Cardiac muscle cell (in vitro differentiated cells and primary cell): ENCODE results near the gene TMUB2. TPM values are rescaled to one million over a fixed set of nuclear protein-coding genes. Genes with fewer than 3 reads are reported as not detected.

ENCODE experiments used
- DNase-seq, 2 donors: peaks; one replicate each; pipeline versions ENCODE4 v3.0.0 to v3.0.0-alpha.2; 2010 to 2017; ENCODE audit warnings: low read depth in 1 of 2, low spot score in 1 of 2
- H3K27ac ChIP-seq: fragments of 200-600 bp; sonication (generic); 2 replicates; pipeline ENCODE4 v1.5.1; 2016
- H3K27me3 ChIP-seq: fragments of 200-600 bp; sonication (generic); 2 replicates; pipeline ENCODE4 v1.6.0; 2016; ENCODE audit warnings: control low read depth
- H3K36me3 ChIP-seq: fragments of 200-600 bp; sonication (generic); 2 replicates; pipeline ENCODE4 v1.5.1; 2016; ENCODE audit warnings: control low read depth
- H3K4me1 ChIP-seq: fragments of 200-600 bp; sonication (generic); 2 replicates; pipeline ENCODE4 v1.8.1; 2017; ENCODE audit warnings: low read depth, mild to moderate bottlenecking, mixed run types
- H3K4me3 ChIP-seq: fragments of 200-600 bp; sonication (generic); 2 replicates; pipeline ENCODE4 v1.5.1; 2016; ENCODE audit warnings: mild to moderate bottlenecking
- H3K9me3 ChIP-seq: fragments of 200-600 bp; sonication (generic); 2 replicates; pipeline ENCODE4 v1.5.1; 2017; ENCODE audit warnings: low read depth, mild to moderate bottlenecking, control low read depth
- polyA plus RNA-seq: library from polyadenylated mRNA; unstranded; fragments of >200 nt; fragmentation: Nextera tagmentation; extraction: Ambion mirVana; gene quantifications from 2 replicates; pipeline ENCODE4 v1.2.1, GENCODE V29; 2016
- total RNA-seq: library from RNA; depleted of rRNA; stranded (reverse); fragments of >200 nt; gene quantifications from 2 replicates; pipeline ENCODE4 v1.2.3, GENCODE V29; 2016
- TF ChIP-seq, protein P1 (sequence below): IDR thresholded peaks from 2 replicates; pipeline ENCODE4 v1.5.1; 2012; ENCODE audit warnings: low read depth, mild to moderate bottlenecking, low read length

The TMUB2 gene
- total and polyA plus RNA-seq, 2 experiments from 2014 or later: 40.5 to 43.9 TPM

DNA sequence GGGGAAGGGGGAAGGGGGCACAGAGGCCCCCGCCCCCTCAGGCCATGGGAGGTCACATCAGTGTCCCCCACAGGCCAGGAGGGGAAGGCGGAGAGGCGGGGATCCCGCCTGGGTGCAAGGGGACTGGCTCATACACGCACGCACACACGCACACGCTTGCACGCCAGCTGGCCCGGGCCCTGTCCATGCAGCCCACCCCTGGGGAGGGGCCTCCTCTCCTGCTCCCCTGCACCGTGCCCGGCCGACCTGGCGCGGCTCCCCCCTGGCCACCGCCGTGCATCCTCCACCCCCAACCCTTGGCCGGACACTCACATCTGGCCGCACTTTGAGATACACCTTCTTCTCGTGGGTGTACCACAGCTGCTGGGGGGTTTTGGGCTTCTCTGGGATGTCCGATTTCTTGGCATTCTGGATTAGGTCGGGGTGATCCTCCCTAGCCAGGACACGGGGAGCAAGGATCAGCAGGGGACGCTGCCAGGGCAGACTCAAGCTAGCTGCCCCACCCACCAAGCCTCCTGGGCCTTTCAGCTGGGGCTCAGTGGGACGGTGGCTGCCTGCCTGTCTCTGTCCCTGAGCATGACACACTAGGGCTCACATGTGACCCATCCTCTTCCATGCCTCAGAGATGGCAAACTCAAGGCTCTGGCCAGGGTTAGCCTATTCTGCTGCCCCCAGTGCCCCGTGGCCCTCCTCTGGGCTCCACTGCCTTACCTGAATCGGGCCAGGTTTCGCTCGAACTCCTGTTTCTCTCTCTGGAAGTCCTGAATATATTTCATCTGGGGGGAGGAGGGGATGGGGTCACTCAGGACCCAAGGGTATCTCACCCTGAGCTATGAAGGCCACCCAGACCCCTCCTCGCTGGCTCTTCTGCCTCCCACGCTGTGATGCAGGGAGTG, 26.0 kb downstream of the TMUB2 start:
- Histone ChIP-seq H3K9me3 (no peaks in the 10 kb centered on the region), H3K36me3 (peaks cover 43% of the 10 kb centered on the region), H3K27me3 (no peaks in the 10 kb centered on the region), H3K4me1 (peaks cover 6% of the 10 kb centered on the region), H3K4me3 (no peak overlapping the region), H3K27ac (no peak overlapping the region)
- TF ChIP-seq, protein P1, sequence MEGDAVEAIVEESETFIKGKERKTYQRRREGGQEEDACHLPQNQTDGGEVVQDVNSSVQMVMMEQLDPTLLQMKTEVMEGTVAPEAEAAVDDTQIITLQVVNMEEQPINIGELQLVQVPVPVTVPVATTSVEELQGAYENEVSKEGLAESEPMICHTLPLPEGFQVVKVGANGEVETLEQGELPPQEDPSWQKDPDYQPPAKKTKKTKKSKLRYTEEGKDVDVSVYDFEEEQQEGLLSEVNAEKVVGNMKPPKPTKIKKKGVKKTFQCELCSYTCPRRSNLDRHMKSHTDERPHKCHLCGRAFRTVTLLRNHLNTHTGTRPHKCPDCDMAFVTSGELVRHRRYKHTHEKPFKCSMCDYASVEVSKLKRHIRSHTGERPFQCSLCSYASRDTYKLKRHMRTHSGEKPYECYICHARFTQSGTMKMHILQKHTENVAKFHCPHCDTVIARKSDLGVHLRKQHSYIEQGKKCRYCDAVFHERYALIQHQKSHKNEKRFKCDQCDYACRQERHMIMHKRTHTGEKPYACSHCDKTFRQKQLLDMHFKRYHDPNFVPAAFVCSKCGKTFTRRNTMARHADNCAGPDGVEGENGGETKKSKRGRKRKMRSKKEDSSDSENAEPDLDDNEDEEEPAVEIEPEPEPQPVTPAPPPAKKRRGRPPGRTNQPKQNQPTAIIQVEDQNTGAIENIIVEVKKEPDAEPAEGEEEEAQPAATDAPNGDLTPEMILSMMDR: no peak
- DNase-seq: no peak

DNA sequence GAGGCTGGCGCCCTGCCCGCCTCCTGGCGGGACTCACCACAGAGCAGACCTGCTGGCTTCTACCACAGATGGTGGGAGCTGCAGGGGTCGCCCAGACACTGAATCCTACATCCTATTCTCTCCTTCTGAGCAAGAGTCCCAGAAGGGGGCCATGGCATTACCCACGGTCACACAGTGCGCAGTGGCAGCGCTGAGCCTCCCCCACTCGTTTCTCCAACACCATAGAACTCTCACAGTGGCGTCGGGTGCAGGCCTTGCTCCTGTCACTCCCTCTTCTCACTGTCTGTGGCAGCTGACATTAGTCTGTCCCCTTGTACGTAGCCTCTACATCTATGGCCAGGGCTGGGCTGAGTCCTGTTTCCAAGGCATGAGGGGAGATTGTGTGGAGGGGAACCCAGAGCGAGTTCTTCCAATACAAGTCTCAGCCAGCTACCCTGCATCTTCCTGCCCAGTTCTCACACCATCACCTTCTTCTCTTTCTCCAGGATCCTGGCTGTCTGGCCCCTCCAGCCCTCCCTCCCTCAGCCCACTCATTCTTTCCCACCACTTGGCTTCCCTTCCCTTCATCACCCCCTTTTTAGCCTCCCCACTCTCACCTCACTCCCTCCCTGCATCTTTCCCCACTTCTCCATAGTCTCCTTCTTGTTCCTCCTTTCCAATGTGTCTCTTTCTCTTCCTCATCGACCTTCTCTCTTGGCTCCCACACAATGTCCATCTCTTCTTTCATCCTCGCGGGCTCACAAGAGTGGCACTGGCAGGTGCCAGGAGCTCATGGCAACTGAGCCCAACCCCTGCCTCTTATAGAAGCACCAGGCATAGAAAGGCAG, 26.8 kb downstream of the TMUB2 start:
- peaks cover 9% of the 10 kb centered on the region for H3K4me1 ChIP-seq
- H3K27me3 ChIP-seq: no peaks in the 10 kb centered on the region
- no peaks in the 10 kb centered on the region for H3K9me3 ChIP-seq
- peaks cover 38% of the 10 kb centered on the region for H3K36me3 ChIP-seq
- no peak overlapping the region for H3K4me3 ChIP-seq
- no peak for DNase-seq
- TF ChIP-seq, protein P1: no peak
- no peak overlapping the region for H3K27ac ChIP-seq

DNA sequence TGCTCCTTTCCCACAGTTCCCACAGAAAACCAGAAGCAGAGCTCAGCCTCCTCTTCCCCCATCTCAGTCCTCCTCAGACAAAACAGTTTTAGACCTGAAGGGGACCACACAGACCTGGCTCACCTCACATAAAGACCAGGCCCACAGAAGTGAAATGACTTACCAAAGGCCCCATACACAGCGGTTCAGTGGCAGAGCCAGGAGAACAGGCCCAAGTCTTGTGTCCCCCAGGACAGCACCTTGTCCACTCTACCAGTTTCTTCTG, 27.4 kb downstream of the TMUB2 start:
- Histone ChIP-seq H3K27me3 (no peaks in the 10 kb centered on the region), H3K27ac (no peak overlapping the region), H3K4me3 (no peak overlapping the region), H3K4me1 (peaks cover 9% of the 10 kb centered on the region), H3K36me3 (peaks cover 33% of the 10 kb centered on the region), H3K9me3 (no peaks in the 10 kb centered on the region)
- TF ChIP-seq, protein P1: no peak
- DNase-seq: no peak

DNA sequence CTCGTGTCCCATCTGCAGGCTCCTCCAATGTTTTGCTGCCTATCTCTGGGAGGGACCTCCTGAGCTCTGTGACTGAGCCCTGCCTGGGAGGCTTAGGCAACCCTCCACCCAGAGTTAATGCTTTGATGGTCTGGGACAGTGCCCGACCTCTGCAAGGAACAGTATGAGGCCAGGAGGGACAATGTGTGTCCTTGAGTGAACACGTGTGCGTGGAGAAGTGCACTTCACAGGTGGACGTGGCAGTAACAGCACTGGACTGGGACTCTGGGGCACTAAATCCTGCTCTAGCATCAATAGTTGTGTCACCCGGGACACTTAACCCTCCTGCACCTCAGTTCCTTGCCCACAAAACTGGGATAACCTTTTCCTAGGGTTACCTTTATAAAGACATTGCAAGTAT, 28.1 kb downstream of the TMUB2 start:
- Histone ChIP-seq H3K27ac (no peak overlapping the region), H3K9me3 (no peaks in the 10 kb centered on the region), H3K4me3 (no peak overlapping the region), H3K36me3 (peaks cover 30% of the 10 kb centered on the region), H3K27me3 (no peaks in the 10 kb centered on the region), H3K4me1 (peaks cover 9% of the 10 kb centered on the region)
- TF ChIP-seq, protein P1: no peak
- no peak for DNase-seq

DNA sequence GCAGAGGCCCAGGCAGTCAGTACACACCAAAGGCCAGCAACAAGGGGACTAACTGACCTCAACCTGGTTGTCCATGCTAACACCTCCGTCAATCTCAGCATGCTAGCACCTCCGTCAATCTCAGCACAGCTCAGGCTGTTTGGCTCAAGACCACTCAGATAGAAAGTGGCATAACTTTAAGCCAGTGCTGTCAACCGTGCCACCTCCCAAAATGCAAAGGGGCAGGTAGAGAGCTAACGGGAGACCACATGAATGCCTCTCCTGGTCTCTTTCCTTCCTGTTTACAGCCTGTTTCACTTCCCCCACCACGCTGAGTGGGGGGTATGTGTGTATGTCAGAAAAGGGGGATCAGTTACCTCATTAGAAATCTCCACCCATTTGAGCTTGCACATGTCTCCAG, 29.4 kb downstream of the TMUB2 start:
- no peak overlapping the region for H3K4me3 ChIP-seq
- no peak for DNase-seq
- peaks cover 9% of the 10 kb centered on the region for H3K4me1 ChIP-seq
- TF ChIP-seq, protein P1: no peak
- H3K27ac ChIP-seq: no peak overlapping the region
- no peaks in the 10 kb centered on the region for H3K27me3 ChIP-seq
- no peaks in the 10 kb centered on the region for H3K9me3 ChIP-seq
- peaks cover 30% of the 10 kb centered on the region for H3K36me3 ChIP-seq
